Heart right ventricle (tissue), 16 donors: ENCODE results near the gene SUMO2. TPM values are rescaled to one million over a fixed set of nuclear protein-coding genes. Genes with fewer than 3 reads are reported as not detected.

Experiments
- ATAC-seq, 8 donors: fragments of 200-7000 bp; cut with Tn5 transposase; one replicate each; pipeline ENCODE4 v1.9.1; 2020; ENCODE audit warnings: mild to moderate bottlenecking in 8 of 8, moderate library complexity in 8 of 8, moderate number of reproducible peaks in 1 of 8
- DNase-seq, 2 donors: peaks; one replicate each; pipeline ENCODE4 v3.0.0-alpha.2; 2020
- H3K27ac ChIP-seq, 10 donors: fragments of 200-600 bp; sonication (generic) in 2 of 10; one replicate each; pipeline versions ENCODE4 v1.5.0 to v1.8.0; 2020 to 2022; ENCODE audit warnings: mild to moderate bottlenecking in 3 of 10
- H3K27me3 ChIP-seq, 7 donors: fragments of 200-600 bp; one replicate each; pipeline ENCODE4 v1.8.0; 2021 to 2022; ENCODE audit warnings: mild to moderate bottlenecking in 2 of 7
- H3K36me3 ChIP-seq, 9 donors: fragments of 200-600 bp; sonication (generic) in 1 of 9; one replicate each; pipeline versions ENCODE4 v1.5.0 to v1.8.0; 2020 to 2022; ENCODE audit warnings: mild to moderate bottlenecking in 2 of 9
- H3K4me1 ChIP-seq, 9 donors: fragments of 200-600 bp; sonication (generic) in 1 of 9; one replicate each; pipeline versions ENCODE4 v1.5.0 to v1.8.0; 2020 to 2022; ENCODE audit warnings: mild to moderate bottlenecking in 4 of 9
- H3K4me3 ChIP-seq, 10 donors: fragments of 200-600 bp; sonication (generic) in 2 of 10; one replicate each; pipeline versions ENCODE4 v1.5.0 to v1.8.0; 2020 to 2022; ENCODE audit warnings: mild to moderate bottlenecking in 7 of 10, moderate library complexity in 2 of 10
- H3K9me3 ChIP-seq, 11 donors: fragments of 200-600 bp in 10 of 11; sonication (generic) in 2 of 11; one replicate each; pipeline versions ENCODE4 v1.5.0 to v1.8.0; 2013 to 2022; ENCODE audit warnings: mild to moderate bottlenecking in 2 of 11, control low read depth in 1 of 11, moderate library complexity in 1 of 11
- WGBS, 2 donors: extraction: QIAGEN DNeasy Blood & Tissue Kit; methylation state at CpG; one replicate each; pipeline ENCODE4 v1.1.7; 2013; ENCODE audit warnings: inconsistent platforms in 1 of 2; 5-methylcytosine and 5-hydroxymethylcytosine counted together
- intact Hi-C, 10 donors: fragments of 100-400 bp; cut with DNase I; formaldehyde crosslinking; loops; one replicate each; pipeline versions ENCODE4 v1.11.1 to v1.14.2; 2022
- polyA plus RNA-seq, 2 donors: library from polyadenylated mRNA; stranded (reverse); fragments of 200-250 nt; gene quantifications; one replicate each; pipeline ENCODE4 v1.2.3, GENCODE V29; 2013
- total RNA-seq, 10 donors: library from RNA; stranded (reverse); fragmentation: NEBNext Ultra II Directional in 3 of 10; extraction: Animal tissue kit (Norgen Biotek cat#: 25700) in 3 of 10; gene quantifications; one replicate each; pipeline versions ENCODE4 v1.2.1 to v1.2.4, GENCODE V29; 2021 to 2023
- TF ChIP-seq, protein P1 (sequence below), 9 donors: fragments of 200-600 bp; sonication (generic) in 2 of 9; IDR thresholded peaks; one replicate each; pipeline versions ENCODE4 v1.5.0 to v1.8.0; 2021 to 2022; ENCODE audit warnings: antibody characterized with exemption in 9 of 9, mild to moderate bottlenecking in 5 of 9, moderate library complexity in 1 of 9
- donor health status: Arrhythmogenic right ventricular cardiomyopathy.
- donor health status: ischemic (EF 13 %, LVEDD 7.1; RV severe dilation, severe dysfunction).
- donor health status: healthy with polysubstance abuse.
- donor health status: DM: no; HTN: yes; CAD: no.
- donor health status: DM: no; HTN: no; CAD: no.
- donor health status: ischemic (EF 25% LVEDD 6.9; RV normal size, moderate dysfunction).
- donor health status: ischemic (EF 25% LVEDD 5.7; RV mildly dilated, moderate dysfunction).
- donor health status: healthy.
- donor health status: DM: yes; HTN: yes; CAD: no.
- donor health status: Ischemic cardiomyopathy.
- donor health status: ischemic (EF 35%, LVEDD 5.7; RV mildly dilated, moderate dysfunction).
- donor health status: nonischemic (EF 11% LVEDD 7.7; RV severe dilation, severe dysfunction).
- donor health status: DM: yes; HTN: yes; CAD: no.
- donor health status: PGD.
- donor health status: ischemic (EF 29% LVEDD 5.4; RV normal size, mild dysfunction).
- donor health status: nonischemic (EF 23%, LVEDD 6.1; RV moderate dilation, normal function).

Gene SUMO2
- total and polyA plus RNA-seq, 12 donors = 47.9 to 258 (median 212) TPM

DNA sequence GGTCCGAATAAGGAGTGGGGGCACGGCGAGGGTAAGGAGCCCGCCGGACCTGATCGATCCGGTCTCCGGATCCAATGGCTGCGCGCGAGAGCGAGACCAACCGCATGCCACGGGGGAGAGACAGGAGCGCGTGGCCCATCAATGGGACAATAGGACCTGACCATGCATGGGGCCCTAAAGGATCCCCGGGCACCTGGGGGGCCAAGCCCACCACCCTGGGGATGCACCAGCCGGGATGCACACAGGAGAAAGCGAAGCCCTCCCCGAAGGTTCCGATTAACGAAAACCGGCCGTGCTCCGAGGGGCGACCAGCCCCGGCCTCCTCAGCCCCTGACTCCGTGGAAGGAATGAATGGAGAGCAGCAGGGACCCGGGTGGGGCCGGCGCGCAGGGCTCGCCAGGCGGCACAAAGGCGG, 29.0 kb downstream of the SUMO2 start:
- DNase-seq = no peak
- peaks cover 0 to 29% (median 13%) of the 10 kb centered on the region in 9 donors for H3K4me1 ChIP-seq
- peak overlapping the region in 9 of 10 donors; percentile 52 to 94 (median 84) for H3K27ac ChIP-seq
- 1% methylated on average over 35 of the region's 35 CpGs for WGBS, 2 donors
- TF ChIP-seq, protein P1, sequence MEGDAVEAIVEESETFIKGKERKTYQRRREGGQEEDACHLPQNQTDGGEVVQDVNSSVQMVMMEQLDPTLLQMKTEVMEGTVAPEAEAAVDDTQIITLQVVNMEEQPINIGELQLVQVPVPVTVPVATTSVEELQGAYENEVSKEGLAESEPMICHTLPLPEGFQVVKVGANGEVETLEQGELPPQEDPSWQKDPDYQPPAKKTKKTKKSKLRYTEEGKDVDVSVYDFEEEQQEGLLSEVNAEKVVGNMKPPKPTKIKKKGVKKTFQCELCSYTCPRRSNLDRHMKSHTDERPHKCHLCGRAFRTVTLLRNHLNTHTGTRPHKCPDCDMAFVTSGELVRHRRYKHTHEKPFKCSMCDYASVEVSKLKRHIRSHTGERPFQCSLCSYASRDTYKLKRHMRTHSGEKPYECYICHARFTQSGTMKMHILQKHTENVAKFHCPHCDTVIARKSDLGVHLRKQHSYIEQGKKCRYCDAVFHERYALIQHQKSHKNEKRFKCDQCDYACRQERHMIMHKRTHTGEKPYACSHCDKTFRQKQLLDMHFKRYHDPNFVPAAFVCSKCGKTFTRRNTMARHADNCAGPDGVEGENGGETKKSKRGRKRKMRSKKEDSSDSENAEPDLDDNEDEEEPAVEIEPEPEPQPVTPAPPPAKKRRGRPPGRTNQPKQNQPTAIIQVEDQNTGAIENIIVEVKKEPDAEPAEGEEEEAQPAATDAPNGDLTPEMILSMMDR (IDR thresholded peaks at IDR 0.05) = no peak
- H3K9me3 ChIP-seq = no peaks in the 10 kb centered on the region
- H3K36me3 ChIP-seq = peaks cover 0 to 4% (median 0%) of the 10 kb centered on the region in 9 donors
- intact Hi-C loops = loop anchor here in 2 of 10 donors (2.0 to 5.0 kb wide), 2 partner anchors 29 to 41 kb away; partner anchors contain the start of gene SUMO2 (in 1 of the 2)
- no peak for ATAC-seq
- no peaks in the 10 kb centered on the region for H3K27me3 ChIP-seq
- H3K4me3 ChIP-seq = peak overlapping the region; percentile 43 to 93 (median 80)

GRCh38 chr17:75152922-75153779, 29.6 kb downstream of the SUMO2 start:
- TF ChIP-seq, protein P1 (IDR thresholded peaks at IDR 0.05) = no peak
- DNase-seq (peak in 1 of 2 donors; percentile 17), ATAC-seq (no peak)
- Histone ChIP-seq H3K9me3 (no peaks in the 10 kb centered on the region), H3K27me3 (no peaks in the 10 kb centered on the region), H3K4me1 (peaks cover 0 to 35% (median 13%) of the 10 kb centered on the region in 9 donors), H3K4me3 (peak overlapping the region; percentile 43 to 93 (median 80)), H3K36me3 (peaks cover 0 to 6% (median 0%) of the 10 kb centered on the region in 9 donors), H3K27ac (peak overlapping the region in 1 of 10 donors; percentile 94)
- intact Hi-C loops = loop anchor here in 2 of 10 donors (5.0 kb wide), 1 partner anchor 41 kb away; no protein-coding TSS in a partner anchor
- 5 to 8% methylated on average over 28 of the region's 28 CpGs for WGBS, 2 donors

DNA sequence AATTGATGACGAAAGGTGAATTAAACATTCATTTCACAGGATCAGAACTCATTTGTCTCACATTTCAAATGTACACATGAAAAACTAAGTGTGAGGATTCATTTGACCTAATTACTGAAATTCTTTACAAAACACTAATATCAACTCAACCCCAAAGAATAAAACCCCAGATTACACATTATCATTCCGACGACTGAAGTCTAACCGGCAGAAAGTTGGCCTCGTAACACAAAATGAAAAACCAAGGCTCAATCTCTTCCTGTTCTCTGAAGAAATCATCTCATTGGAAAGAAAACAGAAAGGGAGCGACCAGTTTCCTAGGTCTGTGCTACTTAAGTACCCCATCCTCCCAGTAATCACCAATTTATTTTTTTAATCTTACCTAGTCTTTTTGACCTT, 30.2 kb downstream of the SUMO2 start:
- ATAC-seq (no peak), DNase-seq (no peak)
- 86 to 90% methylated on average over 6 of the region's 6 CpGs for WGBS, 2 donors
- no peaks in the 10 kb centered on the region for H3K9me3 ChIP-seq
- H3K4me1 ChIP-seq = peaks cover 0 to 39% (median 13%) of the 10 kb centered on the region in 9 donors
- peaks cover 0 to 12% (median 0%) of the 10 kb centered on the region in 9 donors for H3K36me3 ChIP-seq
- H3K27me3 ChIP-seq = no peaks in the 10 kb centered on the region
- TF ChIP-seq, protein P1 (IDR thresholded peaks at IDR 0.05) = no peak
- H3K4me3 ChIP-seq = peak overlapping the region in 1 of 10 donors; percentile 89
- intact Hi-C loops = loop anchor here in 2 of 10 donors (5.0 kb wide), 1 partner anchor 40 kb away; no protein-coding TSS in a partner anchor
- no peak overlapping the region for H3K27ac ChIP-seq

DNA sequence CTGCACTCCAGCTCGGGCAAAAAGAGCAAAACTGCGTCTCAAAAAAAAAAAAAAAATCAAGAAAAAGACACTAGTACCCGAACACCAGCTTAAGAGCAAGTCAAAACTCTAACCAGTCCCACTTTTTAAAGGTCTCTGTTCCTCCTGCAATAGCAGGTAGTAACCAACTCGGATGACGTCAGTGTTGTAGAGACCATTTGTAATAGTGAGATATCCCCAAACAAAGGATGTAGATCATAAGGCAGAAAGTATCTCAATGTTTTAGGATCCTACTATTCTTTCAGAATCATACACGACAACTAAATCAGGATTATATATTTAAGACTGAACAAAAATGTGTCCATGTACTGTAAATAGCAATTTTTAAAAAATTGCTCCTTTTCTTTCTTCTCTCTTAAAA, 30.8 kb downstream of the SUMO2 start:
- no peak for ATAC-seq
- peaks cover 0 to 43% (median 13%) of the 10 kb centered on the region in 9 donors for H3K4me1 ChIP-seq
- WGBS, 2 donors = 94 to 96% methylated on average over 6 of the region's 6 CpGs
- intact Hi-C loops = loop anchor here in 2 of 10 donors (5.0 kb wide), 1 partner anchor 40 kb away; no protein-coding TSS in a partner anchor
- no peaks in the 10 kb centered on the region for H3K9me3 ChIP-seq
- DNase-seq = no peak
- TF ChIP-seq, protein P1 (IDR thresholded peaks at IDR 0.05) = no peak
- no peak overlapping the region for H3K27ac ChIP-seq
- H3K27me3 ChIP-seq = no peaks in the 10 kb centered on the region
- H3K36me3 ChIP-seq = peaks cover 0 to 18% (median 0%) of the 10 kb centered on the region in 9 donors
- no peak overlapping the region for H3K4me3 ChIP-seq
